HG03460 (cell line): ENCODE data around the gene INPP4B.
"Not testable (repeated sequence)": the region's sequence is repeated elsewhere in the genome, so short reads cannot be mapped to it uniquely, and the experiment has no call there.

Experiments
- ATAC-seq: cut with Tn5 transposase; IDR thresholded peaks from one replicate; pipeline ENCODE4 v1.9.1; 2021; ENCODE audit not compliant: unreplicated experiment

The INPP4B gene

DNA sequence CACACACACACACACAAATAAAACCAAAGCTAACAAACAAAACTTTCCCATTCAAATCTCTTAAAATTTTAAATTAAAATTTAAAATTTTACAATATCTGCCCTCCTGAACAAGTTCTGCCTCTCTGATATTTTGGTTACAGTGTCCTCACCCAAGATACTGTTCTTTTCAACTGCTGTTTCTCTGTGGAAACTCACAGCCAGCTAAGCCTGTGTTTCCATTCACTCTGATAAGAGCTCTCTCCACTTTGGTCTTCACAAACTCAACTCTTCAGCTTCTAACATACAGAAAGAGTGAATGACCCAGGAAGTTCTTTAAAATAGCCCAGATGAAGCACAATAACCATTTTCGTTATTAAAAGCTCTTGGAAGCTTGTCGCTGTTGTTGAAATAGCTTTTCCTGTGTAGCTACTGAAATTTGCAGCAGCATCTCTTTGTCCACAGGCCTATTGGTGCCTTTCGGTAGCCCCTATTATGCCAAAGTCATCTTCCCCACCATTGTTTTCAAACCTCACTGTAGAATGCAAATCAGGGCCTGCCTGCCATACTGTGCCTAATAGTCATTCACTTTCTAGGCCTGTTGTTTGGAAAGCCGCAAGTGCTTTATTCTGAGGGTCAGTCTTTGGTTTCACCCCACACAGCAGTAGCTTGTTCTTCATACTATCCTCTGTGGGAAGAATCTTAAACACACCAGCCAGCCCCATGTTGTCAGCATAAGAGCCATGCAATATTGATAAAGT, 19.4 kb downstream of the INPP4B start:
- ATAC-seq = no peak

DNA sequence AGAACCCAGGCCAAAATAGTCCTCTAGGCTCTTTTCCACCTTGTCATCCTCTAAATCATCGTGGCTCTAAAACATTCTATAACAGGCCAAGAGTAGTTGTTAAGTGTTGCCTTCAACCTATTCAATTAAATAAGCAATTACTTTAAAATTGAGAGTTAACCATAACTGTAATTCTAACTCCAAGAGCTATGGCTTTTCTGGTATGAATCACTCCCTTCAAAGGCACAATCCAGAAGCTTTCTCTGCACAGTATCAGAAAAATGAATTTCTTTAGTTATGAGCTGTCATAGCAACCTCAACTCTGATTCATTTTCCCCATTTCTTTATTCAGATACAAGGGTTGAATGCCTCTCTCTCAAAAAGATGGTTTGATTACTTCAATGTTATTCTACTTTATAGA, 21.7 kb downstream of the INPP4B start:
- ATAC-seq = no peak

DNA sequence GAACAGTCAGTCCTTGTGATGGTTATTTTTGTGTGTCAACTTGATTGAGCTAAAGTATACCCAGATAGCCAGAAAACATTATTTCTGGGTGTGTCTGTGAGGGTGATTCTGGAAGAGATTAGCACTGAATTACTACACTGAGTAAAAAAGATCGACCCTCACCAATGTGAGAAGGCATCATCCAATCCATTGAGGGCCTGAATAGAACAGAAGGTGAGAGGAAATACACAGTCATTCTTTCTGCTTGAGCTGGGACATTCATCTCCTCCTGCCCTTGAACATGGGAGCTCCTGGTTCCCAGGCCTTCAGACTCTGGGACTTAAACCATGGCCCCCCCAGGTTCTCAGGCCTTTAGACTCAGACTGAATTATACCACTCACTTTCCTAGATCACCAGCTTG, 22.3 kb downstream of the INPP4B start:
- ATAC-seq = no peak

DNA sequence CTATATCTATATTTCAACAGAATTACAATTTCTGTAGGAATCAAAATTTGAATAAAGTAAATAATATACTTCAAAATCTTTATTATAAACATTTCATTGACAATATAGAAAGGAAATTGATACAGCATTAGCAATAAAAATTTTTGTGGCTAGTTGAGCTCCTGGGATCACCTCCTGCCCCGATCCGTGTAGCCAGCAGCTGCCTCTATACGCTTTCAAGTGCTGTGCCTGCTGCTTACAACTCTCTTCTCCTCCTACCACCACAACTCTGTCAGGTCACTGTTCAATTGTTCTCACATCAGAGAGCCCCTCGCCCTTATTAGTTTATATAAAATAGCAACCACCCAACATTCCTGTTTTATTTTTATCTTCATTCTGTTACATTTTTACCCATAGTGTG, 27.6 kb downstream of the INPP4B start:
- ATAC-seq = no peak

DNA sequence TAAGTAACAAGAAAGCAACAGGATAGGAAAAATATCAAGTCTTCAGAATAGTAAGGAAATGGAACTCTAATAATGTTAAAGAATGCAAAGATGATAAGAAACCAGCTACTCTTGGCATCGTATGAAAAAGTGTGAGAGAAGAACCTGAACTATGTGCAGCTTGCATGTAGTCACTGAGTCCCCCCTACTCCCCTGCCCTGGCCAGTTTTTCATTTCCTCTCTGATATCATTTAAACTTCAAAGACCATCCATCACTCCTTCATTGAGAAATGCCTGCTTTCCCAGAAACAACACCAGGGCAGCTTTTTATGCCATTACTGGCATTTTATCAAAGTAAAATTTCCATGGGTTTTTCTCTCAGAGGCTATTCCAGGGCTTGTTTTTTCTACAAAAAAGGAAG, 28.1 kb downstream of the INPP4B start:
- ATAC-seq = no peak

DNA sequence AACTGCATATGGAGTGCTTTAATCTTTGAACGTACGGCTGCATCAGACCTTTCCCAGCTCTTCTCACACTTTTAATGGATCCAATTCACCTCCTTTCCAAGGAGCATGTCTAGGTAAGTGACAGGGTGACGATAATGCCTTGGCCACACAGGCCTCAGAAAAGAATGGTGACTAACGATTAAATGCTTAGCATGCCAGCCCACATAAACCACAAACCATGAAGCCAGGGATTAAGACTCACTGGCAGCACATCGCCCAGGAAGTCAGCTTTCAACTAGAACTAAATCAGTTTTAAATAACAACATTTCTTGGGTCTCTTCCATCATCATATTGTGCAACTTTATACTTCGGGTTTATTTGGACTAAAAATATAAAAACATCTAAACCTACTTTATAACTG, 28.7 kb downstream of the INPP4B start:
- no peak for ATAC-seq

DNA sequence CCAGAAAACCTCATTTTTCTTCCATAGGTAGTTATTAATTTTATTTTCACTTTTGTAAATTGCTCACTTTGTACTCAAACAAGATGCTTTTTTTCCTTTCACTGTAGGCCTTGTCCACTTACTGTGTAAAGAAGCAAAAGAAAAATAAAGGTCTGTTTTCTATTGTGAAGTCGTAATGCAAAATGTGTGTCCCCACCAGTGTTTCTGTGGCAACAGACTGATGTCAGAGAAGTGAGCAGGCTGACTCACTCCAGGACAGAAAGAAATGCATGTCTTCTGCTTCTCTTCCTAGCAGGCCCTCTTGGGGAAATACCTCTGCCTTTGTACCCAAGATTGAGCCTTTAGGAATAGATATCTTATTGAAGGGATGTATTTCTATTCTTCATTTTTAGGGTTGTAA, 30.3 kb downstream of the INPP4B start:
- no peak for ATAC-seq

DNA sequence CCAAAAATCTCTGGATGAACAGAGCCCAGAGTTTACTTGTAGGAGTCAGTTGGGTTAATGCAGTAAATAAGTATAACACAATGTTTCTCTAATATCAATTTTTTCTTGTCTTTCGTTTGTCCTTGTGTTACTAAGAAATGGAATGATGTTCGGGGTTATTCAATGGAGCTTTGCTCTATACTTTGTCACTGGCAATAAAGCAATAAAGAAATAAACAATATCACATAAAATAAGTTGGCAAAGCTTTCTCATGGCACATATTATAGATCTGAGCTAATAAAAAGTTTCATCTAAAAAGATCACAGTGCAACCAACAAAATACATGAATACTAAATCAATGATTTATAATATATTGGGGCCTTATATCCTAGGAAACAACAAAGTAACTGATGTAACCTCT, 32.7 kb downstream of the INPP4B start:
- ATAC-seq = no peak

DNA sequence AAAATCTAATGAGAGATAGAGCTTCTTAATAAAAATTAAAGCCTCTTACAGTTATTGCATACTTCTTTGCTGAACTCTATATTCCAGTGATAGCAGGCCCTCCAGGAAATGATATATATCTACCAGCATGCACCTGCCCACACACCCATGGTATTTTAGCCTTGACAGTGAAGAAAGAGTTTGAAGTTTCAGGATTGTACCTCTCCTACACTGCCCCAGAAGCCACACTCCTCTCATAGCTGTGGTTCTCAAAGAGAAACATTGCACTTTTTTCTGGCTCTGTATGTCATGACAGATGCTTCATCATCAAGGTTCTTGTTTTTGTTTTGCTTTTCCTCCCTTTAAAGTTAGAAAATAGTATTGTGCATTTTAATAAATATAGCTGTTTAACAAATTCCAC, 34.0 kb downstream of the INPP4B start:
- ATAC-seq = no peak

DNA sequence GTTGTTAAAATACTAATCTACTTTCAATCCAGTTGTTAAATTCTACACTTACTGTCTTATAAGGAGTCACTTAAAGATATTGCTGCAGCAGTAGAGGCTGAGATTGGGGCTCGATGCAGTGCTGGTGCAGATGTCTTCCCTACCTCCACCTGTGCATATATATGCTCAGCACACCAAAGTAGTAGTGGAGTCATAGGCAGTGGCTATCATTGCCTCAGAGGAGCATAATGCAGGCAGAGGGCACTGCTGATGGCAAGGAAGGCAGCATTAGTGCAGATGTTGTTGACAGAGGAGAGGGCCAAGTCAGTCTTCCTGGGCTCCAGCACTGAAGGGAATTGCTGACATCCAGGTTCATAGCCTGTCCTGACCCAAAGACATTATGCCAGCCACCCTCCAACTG, 35.1 kb downstream of the INPP4B start:
- no peak for ATAC-seq

DNA sequence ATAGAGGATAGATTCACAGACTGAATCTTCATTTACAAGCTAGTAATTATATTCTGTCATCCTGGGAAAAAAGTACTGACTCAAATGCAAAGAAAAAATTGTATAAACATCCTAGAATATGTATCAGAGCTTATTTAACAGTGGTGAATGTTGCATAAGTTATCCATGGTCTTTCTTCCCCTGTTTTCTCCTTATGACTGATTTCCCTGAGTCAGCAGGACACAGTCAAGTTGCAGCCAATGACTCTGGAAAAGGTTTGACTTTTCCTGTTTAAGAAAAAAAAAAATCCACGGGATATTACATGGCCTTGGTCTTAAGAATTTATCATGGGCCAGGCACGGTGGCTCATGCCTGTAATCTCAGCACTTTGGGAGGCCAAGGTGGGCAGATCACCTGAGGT, 36.5 kb downstream of the INPP4B start:
- ATAC-seq = no peak

DNA sequence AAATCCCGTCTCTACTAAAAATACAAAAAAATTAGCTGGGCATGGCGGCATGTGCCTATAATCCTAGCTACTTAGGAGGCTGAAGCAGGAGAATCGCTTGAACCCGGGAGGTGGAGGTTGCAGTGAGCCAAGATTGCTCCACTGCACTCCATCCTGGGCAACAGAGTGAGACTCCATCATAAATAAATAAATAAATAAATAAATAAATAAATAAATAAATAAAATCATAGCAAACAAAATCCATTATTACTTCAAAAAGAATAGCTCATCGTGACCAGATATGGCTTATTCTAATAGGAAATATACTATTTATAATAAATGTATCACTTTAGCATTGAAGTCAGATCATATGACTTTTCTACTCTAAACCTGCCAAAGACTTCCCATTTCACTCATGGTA, 42.2 kb downstream of the INPP4B start:
- not testable (repeated sequence) for ATAC-seq

DNA sequence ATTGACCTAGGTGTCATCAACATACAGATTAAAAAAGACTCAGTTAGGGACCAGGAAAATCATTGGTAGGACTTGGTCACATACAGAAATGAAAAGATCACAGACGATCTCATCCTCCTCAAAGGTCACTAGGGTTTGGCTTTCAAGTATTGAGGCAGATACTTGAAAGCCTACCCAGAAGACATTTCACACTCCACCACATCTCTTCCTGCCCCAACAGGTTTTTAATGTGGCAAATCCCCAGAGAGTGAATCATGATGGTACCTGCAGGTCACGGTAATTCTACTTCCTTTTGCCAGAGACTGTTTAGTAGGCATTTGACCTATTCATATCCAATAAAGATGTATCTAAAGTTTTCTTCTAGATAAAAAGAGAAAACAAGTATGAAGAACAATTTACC, 44.1 kb downstream of the INPP4B start:
- ATAC-seq = no peak

DNA sequence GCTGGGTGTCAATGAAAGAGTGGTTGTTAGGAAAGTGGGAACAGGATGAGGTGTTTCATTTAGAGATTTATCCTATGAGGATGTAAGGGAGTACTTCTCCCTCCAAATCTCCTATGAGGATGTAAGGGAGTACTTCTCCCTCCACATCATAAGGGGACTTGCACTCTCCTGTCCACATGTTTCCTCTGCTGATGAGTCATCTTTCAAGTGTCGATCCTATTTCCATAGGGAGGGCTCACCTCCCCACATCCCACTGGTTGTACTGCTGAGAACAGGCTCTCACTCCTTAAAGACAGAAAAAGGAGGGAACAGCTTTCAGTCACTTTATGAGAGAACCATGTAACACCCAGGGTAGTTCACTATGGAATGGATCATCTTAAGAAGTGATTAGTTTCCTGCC, 65.0 kb downstream of the INPP4B start:
- no peak for ATAC-seq

DNA sequence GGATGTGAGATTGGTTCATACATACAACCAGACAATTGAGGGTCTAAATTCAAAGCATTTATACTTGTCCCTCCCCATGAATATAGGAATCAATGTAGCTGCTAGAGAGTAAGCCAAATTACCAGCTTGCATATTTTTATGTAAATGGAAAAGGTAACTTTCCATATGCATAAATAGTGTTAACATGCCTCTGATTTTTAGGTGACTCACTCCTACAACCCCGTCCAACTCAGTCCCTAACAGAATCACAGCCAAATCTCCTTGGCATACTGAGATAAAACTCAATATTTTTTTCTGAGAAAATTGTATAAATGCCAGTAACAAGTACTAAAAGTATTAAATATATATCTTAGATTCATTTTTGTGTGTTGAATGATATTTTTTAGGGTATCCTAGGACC, 67.2 kb downstream of the INPP4B start:
- no peak for ATAC-seq

DNA sequence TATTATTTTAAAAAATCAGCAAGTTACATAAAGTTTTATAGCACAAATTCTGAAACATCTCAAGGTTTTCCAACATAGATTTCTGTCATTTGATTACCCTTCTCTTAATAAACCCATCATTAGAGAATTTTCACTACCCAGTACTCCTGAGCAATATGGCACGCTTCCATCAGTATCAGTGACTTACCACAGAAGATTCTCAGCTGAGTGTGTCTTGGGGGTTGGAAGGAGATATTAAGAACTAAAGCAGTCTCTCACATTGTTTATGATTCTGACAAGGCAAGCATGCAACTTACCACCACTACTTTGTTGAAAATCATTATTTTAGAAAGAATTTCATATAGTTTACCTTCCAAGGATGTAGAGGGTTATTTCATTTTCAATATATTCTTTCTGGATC, 67.7 kb downstream of the INPP4B start:
- no peak for ATAC-seq

DNA sequence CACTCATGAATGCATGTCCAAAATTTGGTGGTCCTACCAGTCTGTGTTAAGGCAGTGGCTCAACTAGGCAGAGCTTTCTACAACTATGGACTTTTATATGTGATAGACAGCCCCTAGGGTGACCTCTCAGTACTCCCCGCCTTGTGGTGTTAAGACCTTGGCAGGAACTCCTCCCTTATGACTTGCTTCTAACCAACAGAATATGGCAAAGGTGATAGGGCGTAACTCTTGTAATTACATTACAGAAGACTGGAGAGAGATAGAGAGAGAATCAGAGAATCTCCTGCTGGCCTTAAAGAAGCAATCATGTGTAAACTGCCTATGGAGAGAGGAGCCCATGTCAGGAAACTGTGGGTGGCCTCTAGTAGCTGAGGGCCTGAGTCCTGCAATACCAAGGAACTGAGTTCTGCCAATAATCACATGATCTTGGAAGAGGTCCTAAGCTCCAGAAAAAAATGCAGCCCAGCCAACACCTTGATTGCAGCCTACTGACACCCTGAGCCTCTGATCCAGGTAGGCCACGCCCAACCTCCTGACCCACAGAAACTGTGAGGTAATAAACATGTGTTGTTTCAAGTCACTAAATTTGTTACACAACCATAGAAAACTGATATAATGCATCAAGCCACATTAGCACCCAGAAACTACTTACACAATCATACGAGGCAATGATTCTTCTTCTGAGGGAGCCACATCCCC, 68.9 kb downstream of the INPP4B start:
- no peak for ATAC-seq

DNA sequence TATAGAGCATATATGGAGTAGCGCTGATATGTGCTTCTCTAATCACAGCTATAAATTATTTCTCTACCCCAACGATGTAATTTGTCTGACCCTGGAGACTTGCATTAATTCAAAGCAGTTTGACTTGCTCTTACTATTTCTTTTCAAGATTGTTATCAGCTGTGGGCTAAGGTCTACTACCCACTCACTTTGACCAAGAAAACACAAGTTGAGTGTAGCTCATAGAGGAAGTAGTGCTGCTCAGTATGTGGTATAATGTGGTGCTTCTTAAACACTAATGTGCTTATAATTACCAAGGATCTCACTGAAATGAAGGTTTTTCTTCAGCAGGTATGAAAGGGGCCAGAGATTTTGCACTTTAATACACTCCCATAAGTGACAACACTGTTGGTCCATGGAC, 70.1 kb downstream of the INPP4B start:
- ATAC-seq = no peak

DNA sequence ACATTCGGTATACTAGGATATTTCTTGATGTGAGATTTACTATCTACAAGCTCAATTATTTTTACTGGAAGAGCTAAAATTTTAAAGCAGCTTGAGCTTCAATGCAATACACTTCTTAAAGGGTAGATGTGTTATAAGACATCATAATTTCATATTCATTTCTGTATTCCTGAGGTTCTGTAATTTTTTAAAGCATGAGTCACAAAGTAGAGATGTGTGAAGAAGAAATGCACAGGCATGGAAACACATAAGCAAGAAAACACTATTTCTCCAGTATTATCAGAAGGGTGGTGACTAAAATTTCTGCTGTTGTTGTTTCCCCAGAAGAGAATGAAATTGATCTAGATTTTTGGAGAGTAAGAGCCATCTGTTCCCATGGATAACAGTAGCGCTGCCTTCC, 72.6 kb downstream of the INPP4B start:
- ATAC-seq = no peak

DNA sequence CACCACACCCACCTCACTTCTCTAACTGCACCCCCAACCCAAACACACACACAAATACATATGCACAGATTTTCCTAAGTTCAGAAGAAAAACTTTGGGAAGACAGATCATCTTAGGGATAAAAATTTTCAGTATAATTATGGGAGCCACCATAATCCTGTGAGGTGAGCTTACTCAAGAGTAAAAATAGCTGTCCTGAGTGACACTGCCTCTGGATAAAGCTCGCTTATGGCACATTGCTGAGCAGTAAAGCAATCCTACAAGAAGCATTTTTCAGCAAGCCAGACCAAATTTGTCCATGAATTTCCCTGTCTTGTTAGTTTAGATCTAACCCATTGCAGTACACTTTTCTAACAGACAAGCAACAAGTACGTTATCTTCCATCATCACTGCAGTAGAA, 83.8 kb downstream of the INPP4B start:
- ATAC-seq = no peak

DNA sequence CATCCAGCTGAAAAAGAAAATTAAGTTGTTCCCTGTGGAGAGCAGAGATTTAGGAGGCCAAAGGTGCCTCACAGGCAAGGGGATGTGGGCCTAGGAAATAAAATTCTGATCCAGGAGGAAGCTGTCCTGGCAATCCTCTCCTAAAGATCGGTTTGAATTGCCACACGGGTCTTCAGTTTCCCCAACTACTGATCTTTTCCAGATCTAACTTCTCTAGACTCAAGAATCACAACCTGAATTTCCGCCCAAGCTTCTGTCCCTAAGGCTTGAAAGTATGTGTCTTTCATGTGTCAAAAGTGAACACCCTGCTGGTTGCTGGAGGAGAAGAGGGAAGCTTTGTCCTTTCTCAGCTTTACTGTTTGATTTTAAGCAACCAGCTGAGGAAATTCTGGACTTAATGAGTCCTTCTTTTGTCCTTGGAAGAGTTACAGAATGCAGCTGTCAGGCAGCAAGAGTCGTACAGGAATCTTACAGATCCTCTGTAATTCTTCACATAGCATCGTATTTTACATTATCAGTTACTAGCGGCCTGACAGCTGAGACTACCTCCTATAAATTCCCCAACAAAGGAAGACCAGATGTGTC, 93.8 kb downstream of the INPP4B start:
- no peak for ATAC-seq

DNA sequence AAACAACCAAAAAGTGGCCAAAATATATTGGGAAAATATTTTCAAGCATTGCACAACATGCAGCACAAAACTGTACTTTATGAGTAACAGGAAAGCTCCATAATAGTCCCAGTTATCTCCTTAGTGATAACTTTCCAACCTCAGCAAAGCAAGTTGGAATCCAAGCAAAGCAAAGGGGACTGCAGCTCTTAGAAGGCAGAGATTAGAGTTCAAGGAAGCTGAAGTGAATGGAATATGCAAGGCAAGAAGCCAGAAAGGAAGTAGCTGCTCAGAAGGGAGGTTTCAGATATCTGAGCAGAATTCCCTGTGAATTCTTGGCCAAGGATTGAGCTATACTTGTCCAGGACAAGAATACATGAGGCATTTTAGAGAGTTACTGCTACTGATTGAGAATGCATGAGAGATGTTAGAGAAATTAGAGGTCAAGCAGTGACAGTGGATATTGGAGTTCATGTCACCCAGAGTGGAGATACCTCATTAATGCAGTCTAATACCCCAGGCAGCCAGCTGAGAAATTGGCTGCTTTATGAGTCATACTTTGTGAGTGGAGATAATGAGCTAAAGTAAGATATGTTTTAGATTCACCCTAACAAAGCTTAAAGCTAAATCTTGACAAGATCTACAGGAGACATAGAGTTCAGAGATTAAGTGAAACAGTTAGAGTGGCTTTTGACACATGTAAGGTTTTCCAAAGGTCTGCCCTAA, 102.8 kb downstream of the INPP4B start:
- no peak for ATAC-seq
